CD4-positive, alpha-beta T cell treated with Interleukin-6 at 100 ng/mL for 8 hours (primary cell): ENCODE measurements around the gene TACC2.

Experiments used
- DNase-seq: peaks from one replicate; pipeline ENCODE4 v3.0.0-alpha.2; 2020; ENCODE audit warnings: mixed read lengths, low spot score

The TACC2 gene

DNA sequence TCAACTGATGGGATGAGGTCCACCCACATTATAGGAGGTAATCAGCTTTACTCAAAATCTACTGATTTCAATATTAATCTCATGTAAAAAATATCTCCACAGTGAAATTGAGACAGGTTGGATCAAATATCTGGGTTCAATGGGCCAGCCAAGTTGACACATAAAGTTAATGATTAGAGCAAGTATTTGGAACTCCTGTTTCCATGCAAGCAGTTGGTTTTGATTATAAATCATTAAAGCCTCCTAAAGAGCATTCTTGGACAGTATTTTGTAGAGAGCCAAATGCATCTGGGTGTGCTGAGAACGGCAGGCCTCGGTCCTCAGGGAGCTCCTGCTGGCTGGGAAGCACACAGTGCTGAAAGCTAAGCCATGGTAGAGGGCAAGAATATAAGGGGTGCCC is 155.2 kb downstream of the TACC2 start:
- no peak for DNase-seq

DNA sequence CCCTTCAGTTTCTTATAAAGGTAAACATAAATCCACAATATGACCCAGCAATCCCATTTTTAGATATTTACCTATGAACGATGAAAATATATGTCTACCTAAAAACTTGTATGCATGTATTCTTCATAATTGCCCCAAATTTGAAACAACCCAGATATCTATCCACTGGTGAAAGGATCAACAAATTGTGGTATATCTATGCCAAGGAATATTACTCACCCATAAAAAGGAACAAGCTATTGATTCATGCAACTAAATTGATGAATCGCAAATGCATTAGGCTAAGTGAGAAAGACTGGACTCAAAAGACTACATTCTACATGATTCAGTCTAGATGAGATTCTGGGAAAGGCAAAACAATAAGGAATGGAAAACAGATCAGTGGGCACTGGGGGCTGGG is 156.2 kb downstream of the TACC2 start:
- no peak for DNase-seq

DNA sequence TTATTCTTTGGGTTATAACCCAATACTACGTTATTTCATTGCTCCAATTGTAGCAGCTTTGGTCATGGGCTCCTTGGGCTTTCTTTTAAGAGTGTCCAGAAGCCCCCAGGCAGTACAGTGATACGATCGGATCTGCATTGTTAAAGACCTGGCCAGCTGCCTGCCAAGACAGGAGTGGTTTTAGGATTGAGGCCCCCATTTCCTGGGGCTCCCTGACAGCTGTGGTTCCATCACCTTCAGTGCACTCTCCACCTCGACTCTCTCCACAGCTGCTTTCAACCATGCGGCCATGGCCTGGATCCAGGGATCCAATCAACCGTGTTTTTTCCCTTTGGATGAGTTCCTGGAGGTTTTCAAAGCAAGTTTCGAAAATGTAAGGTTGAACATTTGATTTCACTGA is 158.7 kb downstream of the TACC2 start:
- DNase-seq = no peak

- DNase-seq = no peak
Measured at GRCh38 chr10:122148876-122149560, 160.1 kb downstream of the TACC2 start.

DNA sequence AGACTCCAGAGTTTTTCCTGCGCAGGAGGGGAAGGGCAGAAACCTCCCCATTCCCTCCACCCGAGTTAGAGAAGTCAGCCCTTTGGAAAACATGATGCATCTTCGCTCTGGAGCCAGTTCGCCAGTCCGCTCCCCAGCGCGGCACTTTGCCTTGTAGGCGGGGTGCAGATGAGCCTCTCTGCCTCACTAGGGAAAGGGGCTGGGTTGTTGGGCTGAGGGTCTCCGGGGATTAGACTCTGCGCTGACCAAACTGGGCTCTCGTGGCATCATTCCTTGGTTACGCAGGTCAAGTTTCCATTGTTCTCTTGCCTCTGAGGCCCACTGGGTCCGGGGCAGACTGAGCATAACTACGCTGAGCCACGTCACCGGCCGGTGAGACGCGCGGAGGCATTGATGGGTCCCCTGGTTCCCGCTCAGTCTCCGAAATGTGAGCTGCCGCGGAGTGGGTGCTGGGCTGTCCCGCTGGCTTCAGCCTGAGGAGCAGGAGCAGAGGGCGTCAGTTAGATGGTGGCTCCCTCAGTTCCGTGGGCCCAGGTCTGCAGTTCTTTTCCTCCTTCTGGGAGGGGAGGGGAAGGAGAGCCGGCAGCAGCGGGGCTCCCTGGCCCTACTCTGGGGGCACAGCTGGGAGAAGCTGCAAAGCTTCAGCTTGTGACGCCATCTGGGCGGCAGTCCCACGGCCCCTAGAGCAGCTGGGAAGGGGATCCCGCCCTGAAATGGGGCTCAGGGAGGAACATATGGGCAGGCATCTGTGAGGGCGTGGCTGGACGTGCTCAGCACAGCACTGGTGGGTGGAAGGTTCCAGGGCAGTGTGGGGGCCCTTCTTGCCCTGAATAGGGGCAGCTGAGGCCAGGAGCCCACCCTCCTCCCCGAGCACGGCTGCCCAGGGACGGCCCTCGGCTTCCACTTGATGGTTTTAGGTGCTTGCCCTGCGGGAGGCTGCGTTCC is 160.9 kb downstream of the TACC2 start:
- DNase-seq = no peak

DNA sequence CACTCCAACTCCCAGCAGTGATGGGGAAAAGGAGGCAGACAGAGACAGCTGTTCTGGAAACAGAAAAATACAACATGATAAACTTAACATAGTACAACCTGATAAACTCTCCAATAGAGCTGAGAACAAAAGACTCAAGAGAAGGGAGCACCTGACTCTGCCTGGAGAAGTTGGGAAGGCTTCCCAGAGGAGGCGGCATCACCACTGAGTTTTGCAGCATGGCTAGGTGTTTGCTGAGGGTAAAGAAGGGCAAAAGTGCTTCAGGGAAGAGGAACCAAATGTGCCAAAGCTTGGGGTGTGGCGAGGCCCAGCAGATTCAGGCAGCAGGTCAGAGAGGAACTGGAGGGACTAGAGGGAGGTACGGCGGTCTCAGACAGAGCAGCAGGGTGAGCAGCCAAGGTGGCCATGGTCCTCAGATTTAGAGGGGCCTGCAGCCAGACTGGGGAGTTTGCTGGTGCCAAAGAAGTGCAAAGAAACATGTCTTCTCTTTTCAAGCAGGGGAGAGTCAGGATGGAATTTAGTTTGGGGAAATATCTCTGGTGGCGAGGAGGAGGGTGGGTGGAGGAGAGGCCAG is 162.2 kb downstream of the TACC2 start:
- no peak for DNase-seq

GRCh38 chr10:122152544-122152943 is 163.6 kb downstream of the TACC2 start:
- no peak for DNase-seq

DNA sequence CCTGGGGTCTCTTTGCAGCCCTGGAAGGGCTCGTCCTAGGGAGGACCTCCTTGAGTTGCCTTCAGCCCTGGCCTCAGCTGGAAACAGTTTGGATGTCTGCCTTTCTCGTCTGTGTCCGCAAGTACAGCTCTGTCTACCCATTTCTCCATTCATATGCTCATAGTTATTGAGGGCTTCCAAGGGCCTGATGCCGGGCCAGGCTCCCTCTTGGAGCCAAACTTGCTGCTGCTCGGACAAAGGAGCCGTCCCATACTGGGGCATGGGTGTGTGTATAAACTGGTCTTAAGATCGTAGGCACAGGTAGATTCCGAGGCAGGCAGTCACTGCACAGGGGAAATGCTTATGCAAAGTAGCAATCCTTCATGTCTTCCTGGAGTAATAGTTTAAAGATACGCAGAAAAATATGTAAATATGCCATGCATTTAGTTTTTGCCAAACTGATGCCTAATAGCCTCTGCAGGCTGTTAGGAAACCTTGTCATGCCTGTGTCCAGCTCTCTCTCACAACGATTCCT is 165.1 kb downstream of the TACC2 start:
- DNase-seq = no peak

DNA sequence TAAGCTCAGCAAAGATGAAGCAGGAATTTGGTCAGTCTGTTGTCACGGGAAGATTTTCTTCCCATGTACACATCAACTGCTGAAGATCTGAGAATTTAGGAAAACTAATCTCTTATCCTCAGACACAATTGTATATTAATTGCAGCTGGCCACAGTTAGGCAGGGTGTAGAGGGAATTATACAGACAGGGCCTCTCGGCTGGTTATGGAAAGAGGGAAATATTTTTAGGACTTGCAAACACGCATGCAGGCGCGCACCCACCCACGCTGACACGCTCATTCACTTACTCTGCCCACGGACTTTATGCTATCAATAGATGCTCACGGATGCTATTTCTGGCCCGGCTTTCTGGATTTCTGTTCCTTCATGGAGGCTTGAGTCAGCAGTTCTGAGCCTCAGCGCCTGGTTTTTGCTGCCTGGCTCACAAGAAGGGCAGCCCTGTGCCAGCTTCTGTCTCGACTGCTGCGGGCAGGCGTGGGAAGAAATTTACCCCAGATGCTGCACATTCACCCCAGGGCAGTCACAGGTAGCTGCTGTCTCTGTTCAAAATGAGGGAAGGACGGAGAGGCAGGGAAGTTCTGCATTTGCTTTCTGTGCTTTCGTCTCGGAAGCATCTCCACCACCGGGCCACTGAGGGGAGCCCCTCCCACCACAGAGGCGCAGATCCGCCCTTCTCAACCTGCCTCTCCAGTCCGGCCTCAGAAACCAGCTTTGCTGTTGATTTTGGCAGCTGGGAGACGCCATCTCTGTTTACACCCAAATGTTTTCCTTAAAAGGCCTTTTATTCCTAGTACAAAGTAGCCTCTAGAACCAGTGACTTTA is 165.8 kb downstream of the TACC2 start:
- DNase-seq = no peak

DNA sequence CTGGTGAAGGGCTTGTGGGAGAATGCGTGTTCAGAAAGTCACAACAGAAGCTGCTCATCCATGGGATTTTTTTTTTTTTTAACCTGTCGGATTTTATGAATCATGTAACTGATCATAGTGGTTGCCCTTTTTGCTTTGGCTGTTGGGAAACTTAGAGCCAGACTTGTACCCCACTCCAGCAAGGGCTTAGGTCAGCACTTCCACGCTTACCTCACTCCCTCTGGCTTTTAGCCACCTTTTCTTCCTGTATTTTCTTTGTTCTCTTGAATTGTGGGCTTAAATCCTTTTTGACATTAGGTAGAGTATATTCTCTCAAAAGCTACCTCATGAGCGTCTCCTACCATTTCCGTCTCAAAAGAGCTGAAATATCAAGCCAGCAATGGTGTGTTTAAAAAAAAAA is 168.5 kb downstream of the TACC2 start:
- no peak for DNase-seq

- no peak for DNase-seq
Measured at GRCh38 chr10:122158362-122158761, 169.4 kb downstream of the TACC2 start.

DNA sequence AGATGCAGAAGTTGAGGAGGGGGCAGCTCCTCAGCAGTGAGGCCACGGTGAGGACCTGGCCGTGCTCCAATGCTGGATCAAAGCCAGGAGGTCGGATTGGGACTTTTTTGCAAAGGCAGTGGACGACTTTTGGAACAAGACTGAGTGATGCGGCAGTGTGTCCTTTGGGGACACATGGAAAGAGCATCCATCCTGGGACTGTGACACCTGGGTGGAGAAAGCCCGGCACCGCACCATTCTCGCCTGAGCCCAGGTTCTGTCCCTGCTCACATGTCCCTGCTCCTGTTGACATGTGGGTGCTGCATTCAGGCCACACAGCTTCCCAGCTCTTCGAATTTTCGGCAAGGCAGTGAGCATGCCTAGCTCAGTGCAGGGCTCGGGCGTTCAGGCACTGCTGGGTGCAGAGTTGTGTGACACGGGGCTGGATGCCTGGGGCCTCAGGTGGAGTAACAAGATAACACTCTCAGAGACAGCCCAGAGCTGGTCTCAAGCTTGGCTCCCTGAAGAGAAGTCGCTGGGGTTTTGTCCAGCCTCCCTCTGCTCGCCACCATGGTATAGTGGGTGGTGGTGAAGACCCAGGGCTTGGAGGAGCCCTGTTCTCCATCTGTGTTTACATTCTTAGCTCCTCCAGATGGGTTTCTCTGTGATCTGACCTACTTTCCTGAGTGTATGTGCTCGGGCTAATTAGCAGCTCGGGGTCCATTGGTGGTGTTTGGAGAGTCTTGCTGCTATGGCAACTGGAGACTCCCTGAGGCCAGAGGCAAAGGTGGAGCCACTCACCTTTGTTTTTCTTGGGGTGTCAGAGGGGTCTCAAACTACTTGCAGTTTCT is 170.4 kb downstream of the TACC2 start:
- DNase-seq = no peak

GRCh38 chr10:122161795-122162194 is 172.8 kb downstream of the TACC2 start:
- no peak for DNase-seq

- DNase-seq = no peak
Measured at GRCh38 chr10:122162671-122163173, 173.8 kb downstream of the TACC2 start.

- no peak for DNase-seq
Measured at GRCh38 chr10:122163174-122164022, 174.4 kb downstream of the TACC2 start.

DNA sequence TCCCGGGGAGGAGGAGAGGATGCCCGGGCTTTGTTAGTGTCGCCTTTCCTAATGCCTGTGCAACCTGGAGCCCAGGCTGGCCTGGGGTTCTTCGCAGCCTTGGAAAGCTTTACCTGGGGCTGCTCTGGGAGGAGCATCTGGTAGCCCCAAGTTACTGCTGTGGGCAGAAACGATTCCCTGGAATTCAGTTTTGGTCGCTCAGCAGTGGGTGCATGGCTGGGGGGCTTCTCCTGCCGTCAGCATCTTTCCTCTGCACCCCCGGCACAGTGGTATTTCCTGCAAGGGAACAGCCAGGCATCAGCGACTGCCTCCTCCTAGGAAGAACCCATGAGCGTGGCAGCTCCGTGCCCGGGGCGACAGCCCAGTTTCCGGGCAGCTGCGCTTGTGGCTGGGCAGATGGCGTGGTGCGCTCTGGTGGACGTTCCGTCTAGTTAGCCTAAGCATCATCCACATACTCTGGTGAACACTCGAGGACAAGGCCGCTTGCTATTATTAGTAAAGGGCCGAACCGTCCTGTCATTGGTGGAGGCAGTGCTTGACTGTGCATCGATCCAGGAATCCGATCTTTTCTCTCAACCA is 175.1 kb downstream of the TACC2 start:
- DNase-seq = no peak

- no peak for DNase-seq
Measured at GRCh38 chr10:122164815-122165483, 176.0 kb downstream of the TACC2 start.

- no peak for DNase-seq
Measured at GRCh38 chr10:122165484-122166276, 176.7 kb downstream of the TACC2 start.
